Measurements from ENCODE around the gene HEMK1.

Gene HEMK1, protein sequence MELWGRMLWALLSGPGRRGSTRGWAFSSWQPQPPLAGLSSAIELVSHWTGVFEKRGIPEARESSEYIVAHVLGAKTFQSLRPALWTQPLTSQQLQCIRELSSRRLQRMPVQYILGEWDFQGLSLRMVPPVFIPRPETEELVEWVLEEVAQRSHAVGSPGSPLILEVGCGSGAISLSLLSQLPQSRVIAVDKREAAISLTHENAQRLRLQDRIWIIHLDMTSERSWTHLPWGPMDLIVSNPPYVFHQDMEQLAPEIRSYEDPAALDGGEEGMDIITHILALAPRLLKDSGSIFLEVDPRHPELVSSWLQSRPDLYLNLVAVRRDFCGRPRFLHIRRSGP

DNA sequence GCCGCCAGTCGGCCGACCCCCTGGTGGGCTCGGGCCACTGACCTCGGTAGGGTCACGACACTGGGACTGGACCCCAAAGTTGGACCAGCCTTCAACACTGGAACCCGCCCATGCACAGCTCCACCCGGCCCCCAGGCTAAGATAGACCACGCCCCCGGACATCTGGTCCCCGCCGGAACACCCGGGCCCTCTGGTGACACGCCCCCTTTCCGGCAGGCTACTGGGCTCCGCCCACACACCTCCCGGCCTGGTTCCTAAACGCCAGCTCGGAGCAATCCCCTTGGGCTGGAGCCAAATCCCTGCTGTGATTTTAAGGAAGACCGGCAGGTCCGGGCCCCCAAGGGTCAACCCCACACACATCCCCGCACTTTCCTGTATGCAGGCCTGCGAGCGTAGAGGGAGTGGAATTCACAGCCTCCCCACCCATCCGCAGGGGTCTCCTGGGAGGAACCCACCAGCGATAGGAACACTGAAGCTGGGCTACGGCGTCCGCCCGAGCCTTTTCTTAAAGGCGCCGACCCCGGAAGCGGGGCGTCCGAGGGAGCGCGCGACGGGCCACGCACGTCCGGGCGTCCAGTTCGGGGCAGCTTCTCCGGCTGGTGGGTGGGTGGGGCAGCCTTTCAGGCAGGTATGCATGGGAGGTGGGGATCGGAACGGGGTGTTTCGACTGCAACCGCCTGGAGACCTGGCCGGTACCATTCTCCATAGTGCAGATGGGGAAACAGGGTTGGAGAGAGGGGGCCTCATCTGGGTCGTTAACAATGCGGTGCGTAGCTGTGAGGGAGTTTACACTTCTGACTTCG lies at the start of gene HEMK1:
Gene HEMK1 (plus strand): TSS at position 576 of the 803 bp plus-strand sequence. CDS start 1,583 bp downstream, outside the sequence.
- DNase-seq (ENCODE audit: low read depth, low spot score): peak; percentile 80

DNA sequence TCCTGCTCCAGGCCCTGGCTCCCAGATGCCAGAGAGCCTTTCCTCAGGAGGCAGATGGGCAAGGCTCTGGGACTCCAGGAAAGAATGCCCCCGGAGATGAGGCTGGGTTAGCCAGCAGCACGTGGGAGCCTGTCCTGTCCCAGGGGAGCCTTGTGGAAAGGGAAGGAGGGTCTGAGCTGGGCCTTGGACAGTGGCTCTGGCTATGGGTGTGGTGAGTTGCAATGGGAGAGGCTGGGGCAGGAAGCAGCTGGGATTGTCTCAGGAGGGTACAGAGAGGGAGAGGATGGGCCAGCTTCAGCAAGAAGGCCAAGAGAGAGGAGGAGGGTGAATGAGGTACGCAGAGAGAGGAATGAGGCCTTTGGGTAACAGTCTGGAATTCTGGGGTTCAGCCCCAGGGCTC lies 48.5 kb upstream of the HEMK1 start:
- DNase-seq (ENCODE audit: low read depth, low spot score): no peak

DNA sequence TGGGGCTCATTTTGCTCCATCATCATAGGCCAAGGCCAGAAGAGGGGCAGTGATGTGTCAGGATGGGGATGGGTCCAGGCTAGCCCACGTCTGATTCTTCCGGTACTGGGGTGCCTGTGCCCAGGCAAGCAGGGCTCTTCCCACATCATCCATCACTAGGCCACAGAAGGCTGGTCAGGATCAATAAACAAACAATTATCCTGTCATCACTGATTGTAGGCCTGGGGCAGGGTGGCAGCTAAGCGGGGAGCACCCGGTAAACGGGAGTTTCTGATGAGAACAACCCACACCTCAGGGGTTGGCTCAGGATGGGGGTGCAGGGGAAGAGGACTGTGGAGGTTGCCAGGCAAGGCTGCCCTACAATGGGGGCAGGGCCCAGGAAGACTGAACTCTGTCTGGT lies 47.8 kb upstream of the HEMK1 start:
- no peak for DNase-seq (ENCODE audit: low read depth, low spot score)

DNA sequence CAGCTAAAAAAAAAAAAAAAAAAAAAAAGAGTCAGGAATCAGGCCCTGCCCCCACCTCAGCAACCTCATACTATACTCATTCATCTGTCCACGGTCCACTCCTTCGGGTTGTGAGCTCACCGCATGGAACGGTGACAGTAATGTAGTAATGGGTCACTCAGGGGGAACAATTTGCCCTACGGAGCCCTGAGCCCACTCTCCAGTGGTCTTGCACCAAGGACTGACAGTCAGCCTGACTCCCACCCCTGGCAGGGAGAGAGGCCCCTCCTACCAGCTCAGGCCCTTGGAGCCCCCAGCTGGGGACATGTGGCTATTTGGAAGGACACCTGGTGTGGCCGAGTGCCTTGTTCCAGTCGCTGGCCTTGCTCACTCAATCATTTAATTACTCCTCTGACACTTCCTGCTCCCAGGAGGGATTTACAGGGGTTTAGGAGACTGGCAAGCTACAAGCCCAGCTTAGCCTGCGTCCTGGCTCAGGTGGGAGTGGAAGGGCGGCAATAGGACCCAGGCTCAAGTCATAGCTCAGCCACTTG lies 46.0 kb upstream of the HEMK1 start:
- no peak for DNase-seq (ENCODE audit: low read depth, low spot score)

DNA sequence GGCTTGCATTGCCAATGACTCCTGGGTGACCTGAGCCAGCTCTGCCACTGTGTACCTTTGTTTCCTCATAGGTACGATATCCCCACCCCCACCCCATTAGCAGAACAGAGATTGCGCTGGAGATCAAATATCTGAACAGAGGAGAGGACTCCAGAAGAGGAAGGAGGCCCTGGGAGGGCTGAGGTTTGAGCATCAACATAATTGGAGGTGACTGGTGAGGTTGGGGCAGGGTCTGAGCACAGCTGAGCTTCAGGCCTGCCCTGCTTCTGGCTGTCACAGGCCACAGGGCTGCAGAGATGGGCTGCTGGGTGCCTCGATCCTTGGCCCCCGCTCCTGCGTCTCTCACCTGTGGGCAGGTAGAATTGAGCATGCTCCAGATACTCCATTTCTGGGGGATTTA lies 44.6 kb upstream of the HEMK1 start:
- no peak for DNase-seq (ENCODE audit: low read depth, low spot score)

DNA sequence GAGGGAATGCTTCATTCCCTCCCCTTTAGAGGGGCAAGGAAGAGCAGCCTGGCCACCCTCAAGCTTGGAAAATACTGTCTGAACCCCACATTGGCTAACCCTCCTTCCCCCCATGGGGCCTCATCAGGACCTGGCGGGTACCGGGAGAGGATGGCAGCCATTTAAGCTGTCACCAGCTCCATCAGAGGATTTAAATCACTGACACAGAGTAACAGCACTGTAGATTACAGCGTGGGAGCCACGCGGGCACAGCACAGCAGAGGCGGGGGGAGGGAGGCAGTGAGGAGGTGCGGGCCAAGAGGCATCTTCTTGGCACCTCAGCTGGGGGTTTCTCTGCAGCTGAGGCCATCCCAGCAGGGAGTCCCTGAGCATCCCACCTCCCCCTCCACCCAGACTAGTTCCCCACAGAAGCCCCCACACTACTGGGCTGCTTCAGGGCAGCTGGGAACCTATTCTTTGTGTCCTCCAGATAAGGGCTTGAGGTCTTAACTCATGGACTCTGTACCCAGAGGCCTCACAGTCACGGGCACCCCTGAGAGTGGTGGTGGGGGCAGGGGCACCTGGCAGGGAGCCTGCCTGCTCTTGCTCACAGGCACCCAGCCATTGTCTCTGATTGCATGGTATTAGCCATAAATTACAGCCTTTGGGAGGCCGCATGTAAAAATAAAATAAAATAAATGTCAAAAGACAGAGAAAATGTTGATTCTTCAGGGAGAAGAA lies 44.0 kb upstream of the HEMK1 start:
- DNase-seq (ENCODE audit: low read depth, low spot score): no peak

DNA sequence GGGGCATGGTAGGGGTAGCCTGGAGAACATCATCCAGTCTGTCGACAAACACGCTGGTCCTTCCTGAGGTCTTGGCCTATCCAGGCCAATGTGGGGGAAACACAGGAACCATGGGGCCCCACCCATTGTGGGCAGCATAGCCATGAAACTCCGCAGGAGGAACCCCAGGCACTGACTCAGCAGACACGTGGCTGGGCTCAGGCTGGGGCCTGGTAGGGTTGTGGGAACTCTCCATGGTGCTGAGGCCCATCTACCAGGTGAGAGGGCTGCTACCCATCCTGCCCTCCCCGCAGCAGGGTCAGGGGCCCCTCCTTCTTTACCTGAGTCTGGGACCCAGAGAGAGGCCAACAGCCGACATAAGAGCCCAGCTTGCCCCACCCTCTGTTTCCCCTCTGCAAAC lies 43.3 kb upstream of the HEMK1 start:
- DNase-seq (ENCODE audit: low read depth, low spot score): no peak

DNA sequence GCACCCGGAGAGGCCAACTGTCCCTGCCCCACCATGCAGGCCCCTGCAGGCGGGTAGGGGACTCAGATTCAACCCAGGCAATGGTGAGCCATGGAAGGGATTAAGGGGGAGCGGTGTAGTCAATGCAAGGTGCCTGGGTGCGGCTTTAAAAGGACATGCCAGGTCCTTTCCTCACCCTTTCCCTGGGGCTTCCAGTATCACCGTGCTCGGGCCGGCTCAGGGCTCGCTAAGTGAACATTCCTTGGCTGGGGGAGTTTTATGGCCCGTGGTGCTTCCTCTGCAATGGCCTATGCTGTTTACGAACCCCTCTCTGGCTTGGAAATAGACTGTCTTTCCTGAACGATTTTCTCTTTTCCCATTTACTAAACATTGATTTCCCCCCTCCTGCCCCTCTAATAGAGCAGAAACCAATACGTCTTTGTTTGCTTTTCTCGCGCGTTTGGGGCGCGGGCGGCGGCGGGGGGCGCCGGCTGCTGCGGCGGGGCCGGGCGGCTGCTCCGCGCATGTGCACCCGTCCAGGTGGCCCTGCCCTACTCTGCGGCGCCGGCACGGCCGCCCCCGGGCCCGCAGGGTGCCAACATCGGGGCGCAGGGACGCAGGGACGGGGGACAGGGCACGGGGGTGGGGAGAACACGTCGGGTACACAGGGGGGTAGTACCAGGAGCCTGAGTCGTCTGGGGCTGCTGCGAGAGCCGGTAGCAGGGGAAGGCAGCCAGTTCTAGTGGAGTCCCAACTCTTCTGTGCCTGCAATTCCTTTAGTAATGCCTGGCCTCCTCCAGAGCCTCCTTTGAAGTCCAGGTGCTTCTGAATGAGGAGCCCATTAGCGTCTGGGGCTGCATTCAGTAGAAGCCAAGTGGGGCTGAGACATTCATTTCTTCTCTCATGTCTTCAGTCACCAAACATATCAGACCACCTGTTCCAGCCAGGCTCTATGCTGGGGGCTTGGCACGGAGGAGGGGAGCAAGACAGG lies 39.0 kb upstream of the HEMK1 start:
- DNase-seq (ENCODE audit: low read depth, low spot score): no peak

DNA sequence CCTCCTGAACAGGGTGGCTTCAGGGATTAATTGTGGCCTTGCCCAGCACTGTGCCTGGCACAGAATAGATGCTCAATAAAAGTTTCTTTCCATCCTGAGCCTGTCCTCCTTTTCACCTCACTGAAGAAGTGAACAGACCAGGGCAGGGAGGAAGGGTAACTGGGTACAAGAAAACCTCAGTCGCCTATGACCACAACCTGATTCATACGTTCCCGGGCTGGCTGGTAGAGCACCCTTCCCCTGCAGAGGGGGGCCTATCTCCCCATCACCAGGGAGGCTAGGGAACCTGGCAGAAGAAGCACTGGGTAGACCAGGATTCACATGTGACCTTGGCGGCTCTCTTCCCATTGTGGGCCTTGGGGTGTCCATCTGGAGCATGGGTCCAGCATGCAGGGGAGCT lies 38.1 kb upstream of the HEMK1 start:
- DNase-seq (ENCODE audit: low read depth, low spot score): no peak

DNA sequence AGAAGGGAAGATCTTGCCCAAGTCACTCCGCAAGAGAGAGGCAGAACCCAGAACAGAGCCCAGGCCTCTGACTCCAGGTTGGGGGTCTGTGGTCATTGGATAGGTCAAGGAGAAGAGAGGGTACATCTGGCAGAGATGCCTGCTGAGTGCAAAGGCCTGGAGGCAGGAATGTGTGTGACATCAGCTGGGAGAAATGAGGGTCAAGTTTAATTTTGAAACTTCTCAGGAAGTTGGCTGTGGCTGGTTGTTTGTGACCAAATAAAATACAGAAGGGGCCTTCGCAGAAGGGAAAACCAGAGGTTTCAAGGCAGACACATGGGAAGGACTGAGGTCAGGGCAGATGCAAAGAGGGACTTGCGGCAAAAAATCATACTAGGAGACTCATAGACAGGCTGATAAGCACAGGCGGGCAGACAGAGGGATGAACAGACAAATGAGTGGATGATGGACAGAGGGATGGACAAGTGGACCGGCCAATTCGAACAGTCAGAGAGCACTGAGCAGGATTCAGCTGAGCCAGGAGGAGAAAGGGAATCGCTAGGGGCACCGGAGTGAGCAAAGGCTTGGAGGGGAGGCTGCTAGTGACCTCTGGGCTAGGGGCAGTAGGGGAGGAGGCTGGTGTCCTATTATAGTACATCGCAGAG lies 37.1 kb upstream of the HEMK1 start:
- no peak for DNase-seq (ENCODE audit: low read depth, low spot score)

DNA sequence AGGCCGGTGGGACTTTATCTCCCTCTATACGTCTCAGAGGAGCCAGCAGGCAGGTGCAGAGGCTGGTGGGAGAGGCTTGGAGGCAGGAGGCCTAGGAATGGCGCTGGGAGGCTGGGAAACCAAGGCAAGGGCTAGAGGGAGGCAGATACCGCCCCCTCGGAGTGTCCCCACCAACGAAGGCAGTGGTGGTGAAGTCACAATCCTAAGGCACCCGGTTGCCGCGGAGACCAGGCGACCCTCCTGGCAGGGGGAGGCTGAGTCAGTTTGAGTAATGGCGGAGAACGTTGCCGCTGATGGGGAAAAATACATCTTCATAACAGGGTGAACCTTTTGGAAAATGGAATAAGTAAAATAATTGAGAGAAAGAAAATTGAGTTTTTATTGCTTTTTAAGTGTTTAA lies 36.0 kb upstream of the HEMK1 start:
- no peak for DNase-seq (ENCODE audit: low read depth, low spot score)

DNA sequence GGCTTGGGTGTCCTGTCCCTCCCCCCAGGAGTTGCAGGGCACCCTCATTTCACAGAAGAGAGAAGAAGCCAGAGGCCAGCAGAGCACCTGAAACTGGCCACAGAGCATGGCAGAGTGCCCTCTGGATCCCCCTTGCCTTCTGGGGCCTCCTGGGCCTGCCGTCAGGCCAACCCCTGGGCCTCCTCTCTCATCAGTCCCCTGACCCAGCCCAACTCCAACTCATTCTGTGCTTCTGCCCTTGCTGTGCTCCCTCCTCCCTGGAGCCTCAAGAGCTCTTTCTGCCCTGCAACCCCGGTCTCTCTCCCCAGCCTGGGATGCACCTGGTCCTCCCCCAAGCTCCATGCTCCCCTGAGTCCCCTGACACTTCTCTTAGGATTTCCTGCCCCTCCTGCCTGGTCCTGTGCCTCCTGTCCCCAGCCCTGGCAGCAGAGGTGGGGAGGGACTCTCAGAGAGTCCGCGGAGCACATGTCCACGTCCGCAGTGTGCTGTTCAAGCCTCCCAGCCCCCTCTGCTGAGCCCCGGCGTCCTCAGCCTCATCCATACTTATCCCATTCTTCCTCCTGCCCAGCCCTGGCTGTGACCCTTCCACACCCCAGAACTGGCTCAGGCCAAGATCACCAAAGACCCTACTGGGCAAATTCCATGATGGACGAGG lies 35.4 kb upstream of the HEMK1 start:
- DNase-seq (ENCODE audit: low read depth, low spot score): no peak

DNA sequence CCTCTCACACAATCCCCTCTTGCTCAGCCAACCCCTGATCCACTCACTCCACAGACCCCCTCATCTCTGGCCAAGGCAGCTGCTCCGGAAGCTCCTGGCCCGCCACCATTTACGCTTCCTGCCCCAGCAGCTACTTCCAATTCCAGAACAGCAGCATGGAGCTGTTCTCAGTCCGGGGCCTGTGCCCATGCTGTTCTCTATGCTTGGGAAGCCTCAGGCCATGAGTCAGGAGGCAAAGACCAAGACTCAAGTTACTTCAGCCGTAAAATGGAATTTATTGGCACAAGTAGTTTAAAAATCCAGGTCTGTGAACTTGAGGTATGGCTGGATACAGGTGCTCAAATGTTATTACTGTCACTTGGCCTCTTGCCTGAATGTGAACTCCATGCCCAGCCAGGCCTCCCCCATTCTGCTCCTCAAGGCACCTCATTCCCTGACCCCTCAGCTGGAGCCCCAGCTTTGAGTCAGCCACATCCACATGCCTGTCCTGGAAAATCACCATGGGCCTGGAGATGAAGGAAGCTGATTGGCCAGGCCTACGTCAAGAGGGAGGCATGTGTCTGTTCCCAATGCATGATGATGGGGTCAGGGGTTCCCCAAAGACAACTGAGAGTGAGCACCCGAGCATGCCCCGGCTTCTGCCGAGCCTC lies 34.5 kb upstream of the HEMK1 start:
- DNase-seq (ENCODE audit: low read depth, low spot score): no peak

DNA sequence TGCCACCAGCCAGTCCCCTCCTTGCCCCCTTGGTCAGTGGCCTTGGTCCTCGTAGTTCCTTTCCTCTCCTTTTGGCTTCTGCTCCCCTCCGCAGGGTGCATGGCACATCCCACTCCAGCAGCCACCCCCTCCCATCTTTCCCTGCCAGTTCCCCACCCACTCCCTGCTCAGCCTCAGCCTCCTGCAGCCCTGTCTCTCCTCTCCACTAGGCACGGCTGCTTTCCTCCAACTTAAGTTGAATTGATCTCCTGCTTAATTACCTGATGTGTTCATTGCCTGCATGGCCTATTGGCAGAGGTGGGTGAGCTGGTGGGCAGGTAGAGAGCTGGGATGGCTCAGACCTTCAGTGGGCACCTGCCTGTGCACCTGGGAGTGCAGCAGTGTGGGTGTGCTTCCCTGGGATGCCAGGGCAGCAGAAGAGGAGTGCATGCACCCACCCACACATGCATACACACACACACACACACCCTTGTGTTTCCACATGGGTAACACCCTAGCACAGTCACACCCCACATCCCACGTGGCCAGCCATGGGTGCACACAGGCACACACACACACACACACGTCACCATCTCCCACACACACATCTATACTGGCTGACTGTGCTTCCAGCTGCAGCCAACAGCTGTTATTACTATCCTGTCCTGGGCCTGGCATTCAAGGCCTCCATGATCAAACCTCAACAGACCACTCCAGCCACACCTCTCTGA lies 32.7 kb upstream of the HEMK1 start:
- no peak for DNase-seq (ENCODE audit: low read depth, low spot score)

DNA sequence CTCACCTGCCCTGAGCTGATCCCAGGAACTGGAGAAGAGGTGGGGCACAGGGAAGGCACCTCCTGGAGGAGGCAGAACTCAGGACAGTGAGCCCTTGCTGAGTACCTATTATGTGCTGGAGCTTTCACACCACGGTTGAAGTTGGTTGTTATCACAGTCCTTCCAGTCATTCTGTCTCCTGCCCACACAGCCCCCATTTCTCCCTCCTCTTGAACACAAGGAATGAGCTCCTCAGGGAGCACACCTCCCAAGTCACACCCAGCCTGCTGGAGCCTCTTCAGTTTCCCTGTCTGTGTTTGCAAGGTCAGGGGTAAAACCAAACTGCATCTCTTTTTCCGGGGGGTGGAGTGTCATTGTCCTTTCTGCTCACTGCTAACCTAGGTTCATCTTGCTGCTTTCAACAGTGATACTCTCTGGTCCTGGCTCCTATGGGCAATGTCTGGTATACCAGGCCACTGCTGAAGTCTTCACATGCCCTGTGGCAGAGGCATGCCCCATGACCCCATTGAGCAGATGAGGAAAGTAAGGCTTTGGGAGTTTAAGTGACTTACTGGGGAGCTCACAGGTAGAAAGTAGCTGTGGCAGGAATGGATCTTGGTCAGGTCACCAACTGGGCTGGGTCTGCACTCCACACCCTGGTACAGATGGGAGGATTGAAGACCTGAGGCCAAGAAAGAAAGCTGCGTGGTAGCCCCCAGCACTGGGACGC lies 31.7 kb upstream of the HEMK1 start:
- DNase-seq (ENCODE audit: low read depth, low spot score): no peak

DNA sequence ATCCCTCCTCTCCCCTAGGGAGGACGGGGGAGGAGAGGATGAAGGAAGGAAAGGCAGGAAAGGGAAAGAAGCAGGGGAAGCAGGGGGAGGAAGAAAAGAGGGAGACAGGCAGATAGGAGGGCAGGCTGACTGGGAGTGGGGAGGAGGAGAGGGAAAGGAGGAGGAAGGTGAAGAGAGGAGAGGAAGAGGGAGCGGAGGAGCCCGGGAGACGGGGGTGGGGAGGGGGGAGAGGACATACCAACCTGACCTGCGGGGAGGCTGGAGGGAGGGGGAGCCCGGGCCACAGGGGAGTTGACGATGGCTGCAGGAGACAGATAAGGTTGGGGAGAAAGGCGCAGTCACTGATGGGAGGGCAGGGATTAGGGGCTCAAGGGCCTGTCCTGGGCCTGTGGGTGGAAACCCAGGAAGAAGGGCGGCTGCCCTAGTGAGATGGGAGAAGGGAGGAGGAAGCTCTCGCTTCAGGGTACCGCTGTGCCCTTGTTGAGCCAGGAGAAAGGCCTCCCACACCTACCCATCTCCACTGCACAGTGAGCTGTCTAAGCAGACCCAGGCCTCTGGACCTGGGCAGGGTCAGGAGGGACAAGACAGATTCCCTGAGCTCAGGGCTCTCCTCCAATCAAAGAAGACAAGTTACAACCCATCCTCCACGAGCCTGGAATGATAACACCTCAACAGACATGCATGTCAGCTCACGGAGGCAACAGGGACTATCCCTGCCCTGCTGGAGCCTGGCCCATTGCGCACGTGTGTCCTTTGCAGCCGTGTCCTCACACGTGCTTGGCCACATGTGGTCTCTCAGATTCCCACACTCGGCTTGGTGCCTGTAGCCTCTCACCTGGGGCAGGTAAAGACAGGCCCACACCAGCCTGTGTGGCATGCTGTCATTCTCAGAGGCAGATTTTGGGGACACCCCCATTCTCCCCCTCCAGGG lies 29.7 kb upstream of the HEMK1 start:
- no peak for DNase-seq (ENCODE audit: low read depth, low spot score)
